ENCODE data around the gene KRTAP12-2. TPM values are rescaled to one million over a fixed set of nuclear protein-coding genes. Genes with fewer than 3 reads are reported as not detected.
"Not testable (repeated sequence)": the region's sequence is repeated elsewhere in the genome, so short reads cannot be mapped to it uniquely, and the experiment has no call there.

Gene KRTAP12-2
- total RNA-seq, 1 experiment from 2014 or later: not detected

DNA sequence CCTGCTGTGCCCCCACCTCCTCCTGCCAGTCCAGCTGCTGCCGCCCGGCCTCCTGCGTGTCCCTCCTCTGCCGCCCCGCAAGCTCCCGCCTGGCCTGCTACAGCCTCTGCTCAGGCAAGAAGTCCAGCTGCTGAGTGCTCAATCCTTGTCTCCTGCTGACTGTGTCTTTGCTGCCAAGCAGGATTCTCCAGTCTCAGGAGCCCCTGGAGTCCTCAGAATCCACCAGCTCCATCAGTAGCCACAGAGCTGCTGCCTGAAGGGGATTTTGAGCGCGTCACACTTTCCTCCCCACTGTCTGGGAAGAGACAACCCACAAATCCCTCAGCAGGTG lies 19.5 kb downstream of the KRTAP12-2 start:
- ATAC-seq: no peak; the same call in 1 of the 2 replicates
- POLR2A ChIA-PET: no interaction called here
- Mint-ChIP-seq H3K27ac (no peak overlapping the region), H3K4me3 (no peak overlapping the region), H3K4me1 (peaks cover 10% of the 10 kb centered on the region), H3K36me3 (peaks cover 16% of the 10 kb centered on the region), H3K27me3 (ENCODE audit: low read depth) (peaks cover 4% of the 10 kb centered on the region; the same call in 1 of the 2 replicates), H3K9me3 (peaks cover 18% of the 10 kb centered on the region)
- TF ChIP-seq, protein P1, sequence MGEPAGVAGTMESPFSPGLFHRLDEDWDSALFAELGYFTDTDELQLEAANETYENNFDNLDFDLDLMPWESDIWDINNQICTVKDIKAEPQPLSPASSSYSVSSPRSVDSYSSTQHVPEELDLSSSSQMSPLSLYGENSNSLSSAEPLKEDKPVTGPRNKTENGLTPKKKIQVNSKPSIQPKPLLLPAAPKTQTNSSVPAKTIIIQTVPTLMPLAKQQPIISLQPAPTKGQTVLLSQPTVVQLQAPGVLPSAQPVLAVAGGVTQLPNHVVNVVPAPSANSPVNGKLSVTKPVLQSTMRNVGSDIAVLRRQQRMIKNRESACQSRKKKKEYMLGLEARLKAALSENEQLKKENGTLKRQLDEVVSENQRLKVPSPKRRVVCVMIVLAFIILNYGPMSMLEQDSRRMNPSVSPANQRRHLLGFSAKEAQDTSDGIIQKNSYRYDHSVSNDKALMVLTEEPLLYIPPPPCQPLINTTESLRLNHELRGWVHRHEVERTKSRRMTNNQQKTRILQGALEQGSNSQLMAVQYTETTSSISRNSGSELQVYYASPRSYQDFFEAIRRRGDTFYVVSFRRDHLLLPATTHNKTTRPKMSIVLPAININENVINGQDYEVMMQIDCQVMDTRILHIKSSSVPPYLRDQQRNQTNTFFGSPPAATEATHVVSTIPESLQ (CRISPR knock-in tag; IDR thresholded peaks at IDR 0.05): no peak
- no peak for TF ChIP-seq GABPB1 (CRISPR knock-in tag; IDR thresholded peaks at IDR 0.05)
- no peak for TF ChIP-seq FOXP1 (CRISPR knock-in tag; IDR thresholded peaks at IDR 0.05; ENCODE audit: borderline replicate concordance)
- TF ChIP-seq FOXK1 (CRISPR knock-in tag; IDR thresholded peaks at IDR 0.05): no peak
- TF ChIP-seq, protein P2, sequence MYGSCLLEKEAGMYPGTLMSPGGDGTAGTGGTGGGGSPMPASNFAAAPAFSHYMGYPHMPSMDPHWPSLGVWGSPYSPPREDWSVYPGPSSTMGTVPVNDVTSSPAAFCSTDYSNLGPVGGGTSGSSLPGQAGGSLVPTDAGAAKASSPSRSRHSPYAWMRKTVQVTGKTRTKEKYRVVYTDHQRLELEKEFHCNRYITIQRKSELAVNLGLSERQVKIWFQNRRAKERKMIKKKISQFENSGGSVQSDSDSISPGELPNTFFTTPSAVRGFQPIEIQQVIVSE (CRISPR knock-in tag; IDR thresholded peaks at IDR 0.05; ENCODE audit: borderline replicate concordance): no peak
- TF ChIP-seq SMAD4 (CRISPR knock-in tag; IDR thresholded peaks at IDR 0.05): no peak
- TF ChIP-seq GTF2I (CRISPR knock-in tag; conservative IDR thresholded peaks at IDR 0.05): no peak
- TF ChIP-seq NFYB (CRISPR knock-in tag; conservative IDR thresholded peaks at IDR 0.05; ENCODE audit: low read depth): no peak
- no peak for TF ChIP-seq MXD4 (CRISPR knock-in tag; IDR thresholded peaks at IDR 0.05; ENCODE audit: borderline replicate concordance)
- TF ChIP-seq, protein P3, sequence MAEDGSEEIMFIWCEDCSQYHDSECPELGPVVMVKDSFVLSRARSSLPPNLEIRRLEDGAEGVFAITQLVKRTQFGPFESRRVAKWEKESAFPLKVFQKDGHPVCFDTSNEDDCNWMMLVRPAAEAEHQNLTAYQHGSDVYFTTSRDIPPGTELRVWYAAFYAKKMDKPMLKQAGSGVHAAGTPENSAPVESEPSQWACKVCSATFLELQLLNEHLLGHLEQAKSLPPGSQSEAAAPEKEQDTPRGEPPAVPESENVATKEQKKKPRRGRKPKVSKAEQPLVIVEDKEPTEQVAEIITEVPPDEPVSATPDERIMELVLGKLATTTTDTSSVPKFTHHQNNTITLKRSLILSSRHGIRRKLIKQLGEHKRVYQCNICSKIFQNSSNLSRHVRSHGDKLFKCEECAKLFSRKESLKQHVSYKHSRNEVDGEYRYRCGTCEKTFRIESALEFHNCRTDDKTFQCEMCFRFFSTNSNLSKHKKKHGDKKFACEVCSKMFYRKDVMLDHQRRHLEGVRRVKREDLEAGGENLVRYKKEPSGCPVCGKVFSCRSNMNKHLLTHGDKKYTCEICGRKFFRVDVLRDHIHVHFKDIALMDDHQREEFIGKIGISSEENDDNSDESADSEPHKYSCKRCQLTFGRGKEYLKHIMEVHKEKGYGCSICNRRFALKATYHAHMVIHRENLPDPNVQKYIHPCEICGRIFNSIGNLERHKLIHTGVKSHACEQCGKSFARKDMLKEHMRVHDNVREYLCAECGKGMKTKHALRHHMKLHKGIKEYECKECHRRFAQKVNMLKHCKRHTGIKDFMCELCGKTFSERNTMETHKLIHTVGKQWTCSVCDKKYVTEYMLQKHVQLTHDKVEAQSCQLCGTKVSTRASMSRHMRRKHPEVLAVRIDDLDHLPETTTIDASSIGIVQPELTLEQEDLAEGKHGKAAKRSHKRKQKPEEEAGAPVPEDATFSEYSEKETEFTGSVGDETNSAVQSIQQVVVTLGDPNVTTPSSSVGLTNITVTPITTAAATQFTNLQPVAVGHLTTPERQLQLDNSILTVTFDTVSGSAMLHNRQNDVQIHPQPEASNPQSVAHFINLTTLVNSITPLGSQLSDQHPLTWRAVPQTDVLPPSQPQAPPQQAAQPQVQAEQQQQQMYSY (CRISPR knock-in tag; IDR thresholded peaks at IDR 0.05): no peak
- no peak for TF ChIP-seq ZBTB21 (CRISPR knock-in tag; IDR thresholded peaks at IDR 0.05; ENCODE audit: borderline replicate concordance)
- TF ChIP-seq ZNF263 (CRISPR knock-in tag; IDR thresholded peaks at IDR 0.05; ENCODE audit: low read depth): no peak
- no peak for TF ChIP-seq ZNF396 (CRISPR knock-in tag; IDR thresholded peaks at IDR 0.05; ENCODE audit: borderline replicate concordance)
- TF ChIP-seq, protein P4, sequence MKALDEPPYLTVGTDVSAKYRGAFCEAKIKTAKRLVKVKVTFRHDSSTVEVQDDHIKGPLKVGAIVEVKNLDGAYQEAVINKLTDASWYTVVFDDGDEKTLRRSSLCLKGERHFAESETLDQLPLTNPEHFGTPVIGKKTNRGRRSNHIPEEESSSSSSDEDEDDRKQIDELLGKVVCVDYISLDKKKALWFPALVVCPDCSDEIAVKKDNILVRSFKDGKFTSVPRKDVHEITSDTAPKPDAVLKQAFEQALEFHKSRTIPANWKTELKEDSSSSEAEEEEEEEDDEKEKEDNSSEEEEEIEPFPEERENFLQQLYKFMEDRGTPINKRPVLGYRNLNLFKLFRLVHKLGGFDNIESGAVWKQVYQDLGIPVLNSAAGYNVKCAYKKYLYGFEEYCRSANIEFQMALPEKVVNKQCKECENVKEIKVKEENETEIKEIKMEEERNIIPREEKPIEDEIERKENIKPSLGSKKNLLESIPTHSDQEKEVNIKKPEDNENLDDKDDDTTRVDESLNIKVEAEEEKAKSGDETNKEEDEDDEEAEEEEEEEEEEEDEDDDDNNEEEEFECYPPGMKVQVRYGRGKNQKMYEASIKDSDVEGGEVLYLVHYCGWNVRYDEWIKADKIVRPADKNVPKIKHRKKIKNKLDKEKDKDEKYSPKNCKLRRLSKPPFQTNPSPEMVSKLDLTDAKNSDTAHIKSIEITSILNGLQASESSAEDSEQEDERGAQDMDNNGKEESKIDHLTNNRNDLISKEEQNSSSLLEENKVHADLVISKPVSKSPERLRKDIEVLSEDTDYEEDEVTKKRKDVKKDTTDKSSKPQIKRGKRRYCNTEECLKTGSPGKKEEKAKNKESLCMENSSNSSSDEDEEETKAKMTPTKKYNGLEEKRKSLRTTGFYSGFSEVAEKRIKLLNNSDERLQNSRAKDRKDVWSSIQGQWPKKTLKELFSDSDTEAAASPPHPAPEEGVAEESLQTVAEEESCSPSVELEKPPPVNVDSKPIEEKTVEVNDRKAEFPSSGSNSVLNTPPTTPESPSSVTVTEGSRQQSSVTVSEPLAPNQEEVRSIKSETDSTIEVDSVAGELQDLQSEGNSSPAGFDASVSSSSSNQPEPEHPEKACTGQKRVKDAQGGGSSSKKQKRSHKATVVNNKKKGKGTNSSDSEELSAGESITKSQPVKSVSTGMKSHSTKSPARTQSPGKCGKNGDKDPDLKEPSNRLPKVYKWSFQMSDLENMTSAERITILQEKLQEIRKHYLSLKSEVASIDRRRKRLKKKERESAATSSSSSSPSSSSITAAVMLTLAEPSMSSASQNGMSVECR (CRISPR knock-in tag; IDR thresholded peaks at IDR 0.05; ENCODE audit: borderline replicate concordance): no peak
- TF ChIP-seq, protein P5, sequence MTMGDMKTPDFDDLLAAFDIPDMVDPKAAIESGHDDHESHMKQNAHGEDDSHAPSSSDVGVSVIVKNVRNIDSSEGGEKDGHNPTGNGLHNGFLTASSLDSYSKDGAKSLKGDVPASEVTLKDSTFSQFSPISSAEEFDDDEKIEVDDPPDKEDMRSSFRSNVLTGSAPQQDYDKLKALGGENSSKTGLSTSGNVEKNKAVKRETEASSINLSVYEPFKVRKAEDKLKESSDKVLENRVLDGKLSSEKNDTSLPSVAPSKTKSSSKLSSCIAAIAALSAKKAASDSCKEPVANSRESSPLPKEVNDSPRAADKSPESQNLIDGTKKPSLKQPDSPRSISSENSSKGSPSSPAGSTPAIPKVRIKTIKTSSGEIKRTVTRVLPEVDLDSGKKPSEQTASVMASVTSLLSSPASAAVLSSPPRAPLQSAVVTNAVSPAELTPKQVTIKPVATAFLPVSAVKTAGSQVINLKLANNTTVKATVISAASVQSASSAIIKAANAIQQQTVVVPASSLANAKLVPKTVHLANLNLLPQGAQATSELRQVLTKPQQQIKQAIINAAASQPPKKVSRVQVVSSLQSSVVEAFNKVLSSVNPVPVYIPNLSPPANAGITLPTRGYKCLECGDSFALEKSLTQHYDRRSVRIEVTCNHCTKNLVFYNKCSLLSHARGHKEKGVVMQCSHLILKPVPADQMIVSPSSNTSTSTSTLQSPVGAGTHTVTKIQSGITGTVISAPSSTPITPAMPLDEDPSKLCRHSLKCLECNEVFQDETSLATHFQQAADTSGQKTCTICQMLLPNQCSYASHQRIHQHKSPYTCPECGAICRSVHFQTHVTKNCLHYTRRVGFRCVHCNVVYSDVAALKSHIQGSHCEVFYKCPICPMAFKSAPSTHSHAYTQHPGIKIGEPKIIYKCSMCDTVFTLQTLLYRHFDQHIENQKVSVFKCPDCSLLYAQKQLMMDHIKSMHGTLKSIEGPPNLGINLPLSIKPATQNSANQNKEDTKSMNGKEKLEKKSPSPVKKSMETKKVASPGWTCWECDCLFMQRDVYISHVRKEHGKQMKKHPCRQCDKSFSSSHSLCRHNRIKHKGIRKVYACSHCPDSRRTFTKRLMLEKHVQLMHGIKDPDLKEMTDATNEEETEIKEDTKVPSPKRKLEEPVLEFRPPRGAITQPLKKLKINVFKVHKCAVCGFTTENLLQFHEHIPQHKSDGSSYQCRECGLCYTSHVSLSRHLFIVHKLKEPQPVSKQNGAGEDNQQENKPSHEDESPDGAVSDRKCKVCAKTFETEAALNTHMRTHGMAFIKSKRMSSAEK (CRISPR knock-in tag; IDR thresholded peaks at IDR 0.05; ENCODE audit: borderline replicate concordance): no peak
- no peak for TF ChIP-seq ZNF317 (CRISPR knock-in tag; IDR thresholded peaks at IDR 0.05; ENCODE audit: borderline replicate concordance, low read depth)
- no peak for TF ChIP-seq ZNF671 (CRISPR knock-in tag; IDR thresholded peaks at IDR 0.05)
- no peak for TF ChIP-seq ESRRA (CRISPR knock-in tag; IDR thresholded peaks at IDR 0.05; ENCODE audit: borderline replicate concordance)
- DNase-seq (ENCODE audit: low spot score): no peak
- CTCF ChIA-PET: interaction anchor here (0.6 to 2.0 kb wide), 4 partner anchors 20 to 157 kb away, joined by 3 to 4 read pairs (median 3); no protein-coding TSS in a partner anchor

- DNase-seq (ENCODE audit: low spot score); H3K27me3 Mint-ChIP-seq (ENCODE audit: low read depth); H3K27ac Mint-ChIP-seq; ATAC-seq; H3K4me1 Mint-ChIP-seq; H3K4me3 Mint-ChIP-seq: not testable (repeated sequence)
- peaks cover 16% of the 10 kb centered on the region for H3K36me3 Mint-ChIP-seq
- H3K9me3 Mint-ChIP-seq: peaks cover 21% of the 10 kb centered on the region
- ChIA-PET POLR2A (interaction anchor here (0.7 kb wide), 1 partner anchor 21 kb away, joined by 3 read pairs; no protein-coding TSS in a partner anchor), CTCF (interaction anchor here (0.6 to 2.0 kb wide), 4 partner anchors 19 to 157 kb away, joined by 3 to 4 read pairs (median 3); no protein-coding TSS in a partner anchor)
Measured at GRCh38 chr21:44646366-44647221, 20.1 kb downstream of the KRTAP12-2 start, which contains the start of gene KRTAP10-11. Gene KRTAP10-11, plus strand, starts transcription at chr21:44646414. Its CDS starts 45 bp downstream, at chr21:44646459.
